SU-DHL-6 (cell line): ENCODE measurements around the gene NTMT1.

ENCODE experiments used
- EZH2phosphoT487 ChIP-seq: fragments of 200-600 bp; sonication (generic), shearing (Covaris generic); conservative IDR thresholded peaks from 2 replicates; pipeline ENCODE4 v1.6.1; 2018; ENCODE audit warnings: mild to moderate bottlenecking, antibody characterized with exemption, low read length, moderate library complexity, mixed read lengths
- TF ChIP-seq, protein P1 (sequence below): fragments of 200-600 bp; sonication (generic); IDR thresholded peaks from one replicate; pipeline ENCODE4 v1.5.1; 2017; ENCODE audit warnings: antibody characterized with exemption, mild to moderate bottlenecking, low read length, moderate library complexity; ENCODE audit not compliant: insufficient read depth, poor library complexity, severe bottlenecking

DNA sequence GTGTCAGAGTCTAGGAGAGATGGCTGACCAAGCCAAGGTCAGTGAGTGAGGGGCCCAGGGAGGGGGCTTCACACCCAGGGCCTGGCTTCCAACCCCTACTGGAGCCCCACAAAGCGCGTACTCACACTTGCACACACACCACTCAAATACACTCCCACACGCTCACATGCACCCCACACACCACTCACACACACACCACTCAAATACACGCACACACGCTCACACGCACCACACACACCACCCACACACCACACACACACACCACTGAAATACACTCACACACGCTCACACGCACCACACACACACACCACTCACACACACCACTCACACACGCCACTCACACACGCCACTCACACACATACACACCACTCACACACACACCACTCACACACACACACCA is 21.7 kb downstream of the NTMT1 start:
- TF ChIP-seq, protein P1, sequence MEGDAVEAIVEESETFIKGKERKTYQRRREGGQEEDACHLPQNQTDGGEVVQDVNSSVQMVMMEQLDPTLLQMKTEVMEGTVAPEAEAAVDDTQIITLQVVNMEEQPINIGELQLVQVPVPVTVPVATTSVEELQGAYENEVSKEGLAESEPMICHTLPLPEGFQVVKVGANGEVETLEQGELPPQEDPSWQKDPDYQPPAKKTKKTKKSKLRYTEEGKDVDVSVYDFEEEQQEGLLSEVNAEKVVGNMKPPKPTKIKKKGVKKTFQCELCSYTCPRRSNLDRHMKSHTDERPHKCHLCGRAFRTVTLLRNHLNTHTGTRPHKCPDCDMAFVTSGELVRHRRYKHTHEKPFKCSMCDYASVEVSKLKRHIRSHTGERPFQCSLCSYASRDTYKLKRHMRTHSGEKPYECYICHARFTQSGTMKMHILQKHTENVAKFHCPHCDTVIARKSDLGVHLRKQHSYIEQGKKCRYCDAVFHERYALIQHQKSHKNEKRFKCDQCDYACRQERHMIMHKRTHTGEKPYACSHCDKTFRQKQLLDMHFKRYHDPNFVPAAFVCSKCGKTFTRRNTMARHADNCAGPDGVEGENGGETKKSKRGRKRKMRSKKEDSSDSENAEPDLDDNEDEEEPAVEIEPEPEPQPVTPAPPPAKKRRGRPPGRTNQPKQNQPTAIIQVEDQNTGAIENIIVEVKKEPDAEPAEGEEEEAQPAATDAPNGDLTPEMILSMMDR, result no peak
- TF ChIP-seq EZH2phosphoT487, result no peak
